Osteocyte (in vitro differentiated cells): ENCODE measurements around the gene E2F1. TPM values are rescaled to one million over a fixed set of nuclear protein-coding genes. Genes with fewer than 3 reads are reported as not detected.

Experiments
- DNase-seq: peaks from one replicate; pipeline ENCODE4 v3.0.0; 2021; ENCODE audit warnings: mixed read lengths; ENCODE audit not compliant: unreplicated experiment; ENCODE audit errors: extremely low spot score
- H3K27ac Mint-ChIP-seq: one replicate; pipeline ENCODE4 v1.8.0; 2021; ENCODE audit warnings: mild to moderate bottlenecking, mixed read lengths; ENCODE audit not compliant: unreplicated experiment
- H3K27me3 Mint-ChIP-seq: one replicate; pipeline ENCODE4 v1.8.0; 2021; ENCODE audit warnings: mixed read lengths; ENCODE audit not compliant: unreplicated experiment
- H3K36me3 Mint-ChIP-seq: one replicate; pipeline ENCODE4 v1.8.0; 2021; ENCODE audit warnings: mixed read lengths; ENCODE audit not compliant: unreplicated experiment
- H3K4me1 Mint-ChIP-seq: one replicate; pipeline ENCODE4 v1.8.0; 2021; ENCODE audit warnings: mixed read lengths; ENCODE audit not compliant: unreplicated experiment
- H3K4me3 Mint-ChIP-seq: one replicate; pipeline ENCODE4 v1.8.0; 2021; ENCODE audit warnings: mild to moderate bottlenecking, moderate library complexity, mixed read lengths; ENCODE audit not compliant: unreplicated experiment
- H3K9me3 Mint-ChIP-seq: one replicate; pipeline ENCODE4 v1.8.0; 2021; ENCODE audit warnings: mixed read lengths; ENCODE audit not compliant: unreplicated experiment
- total RNA-seq: library from RNA; stranded (reverse); gene quantifications from 2 replicates; pipeline ENCODE4 v1.2.1, GENCODE V29; 2021
- TF ChIP-seq, protein P1 (sequence below): fragments of 200-600 bp; sonication (generic); IDR thresholded peaks from 2 replicates; pipeline ENCODE4 v1.5.0; 2021; ENCODE audit warnings: antibody characterized with exemption, mild to moderate bottlenecking, moderate library complexity

The E2F1 gene
- total RNA-seq, 1 donor from 2014 or later = 6.3 TPM

DNA sequence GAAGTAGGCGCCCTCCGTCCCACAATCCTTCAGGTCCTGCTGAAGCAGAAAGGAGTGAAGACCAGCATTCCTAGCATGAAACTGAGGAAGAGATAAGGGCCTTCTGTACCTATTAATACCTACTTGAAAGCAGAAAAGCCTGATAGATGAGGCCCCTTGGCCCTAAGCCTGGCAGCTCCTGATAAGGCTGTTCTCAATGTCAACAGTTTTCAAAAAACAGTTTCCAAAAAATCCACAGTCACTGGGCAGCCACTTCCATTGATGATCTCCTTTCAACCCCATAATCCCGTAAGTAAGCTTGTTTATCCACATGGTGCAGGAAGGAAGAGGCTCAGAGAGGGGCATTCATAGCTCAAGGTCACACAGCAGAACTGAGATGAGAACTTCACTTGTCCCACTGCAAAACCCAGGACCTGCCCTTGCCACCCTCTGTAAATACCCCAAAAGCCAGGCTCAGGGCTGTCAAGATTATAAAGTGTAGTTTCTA, 2.8 kb upstream of the E2F1 start:
- no peak overlapping the region for H3K4me3 Mint-ChIP-seq
- H3K27me3 Mint-ChIP-seq = no peaks in the 10 kb centered on the region
- no peak overlapping the region for H3K27ac Mint-ChIP-seq
- DNase-seq = no peak
- TF ChIP-seq, protein P1, sequence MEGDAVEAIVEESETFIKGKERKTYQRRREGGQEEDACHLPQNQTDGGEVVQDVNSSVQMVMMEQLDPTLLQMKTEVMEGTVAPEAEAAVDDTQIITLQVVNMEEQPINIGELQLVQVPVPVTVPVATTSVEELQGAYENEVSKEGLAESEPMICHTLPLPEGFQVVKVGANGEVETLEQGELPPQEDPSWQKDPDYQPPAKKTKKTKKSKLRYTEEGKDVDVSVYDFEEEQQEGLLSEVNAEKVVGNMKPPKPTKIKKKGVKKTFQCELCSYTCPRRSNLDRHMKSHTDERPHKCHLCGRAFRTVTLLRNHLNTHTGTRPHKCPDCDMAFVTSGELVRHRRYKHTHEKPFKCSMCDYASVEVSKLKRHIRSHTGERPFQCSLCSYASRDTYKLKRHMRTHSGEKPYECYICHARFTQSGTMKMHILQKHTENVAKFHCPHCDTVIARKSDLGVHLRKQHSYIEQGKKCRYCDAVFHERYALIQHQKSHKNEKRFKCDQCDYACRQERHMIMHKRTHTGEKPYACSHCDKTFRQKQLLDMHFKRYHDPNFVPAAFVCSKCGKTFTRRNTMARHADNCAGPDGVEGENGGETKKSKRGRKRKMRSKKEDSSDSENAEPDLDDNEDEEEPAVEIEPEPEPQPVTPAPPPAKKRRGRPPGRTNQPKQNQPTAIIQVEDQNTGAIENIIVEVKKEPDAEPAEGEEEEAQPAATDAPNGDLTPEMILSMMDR = no peak
- no peaks in the 10 kb centered on the region for H3K36me3 Mint-ChIP-seq
- H3K4me1 Mint-ChIP-seq = peaks cover 15% of the 10 kb centered on the region
- H3K9me3 Mint-ChIP-seq = no peaks in the 10 kb centered on the region

DNA sequence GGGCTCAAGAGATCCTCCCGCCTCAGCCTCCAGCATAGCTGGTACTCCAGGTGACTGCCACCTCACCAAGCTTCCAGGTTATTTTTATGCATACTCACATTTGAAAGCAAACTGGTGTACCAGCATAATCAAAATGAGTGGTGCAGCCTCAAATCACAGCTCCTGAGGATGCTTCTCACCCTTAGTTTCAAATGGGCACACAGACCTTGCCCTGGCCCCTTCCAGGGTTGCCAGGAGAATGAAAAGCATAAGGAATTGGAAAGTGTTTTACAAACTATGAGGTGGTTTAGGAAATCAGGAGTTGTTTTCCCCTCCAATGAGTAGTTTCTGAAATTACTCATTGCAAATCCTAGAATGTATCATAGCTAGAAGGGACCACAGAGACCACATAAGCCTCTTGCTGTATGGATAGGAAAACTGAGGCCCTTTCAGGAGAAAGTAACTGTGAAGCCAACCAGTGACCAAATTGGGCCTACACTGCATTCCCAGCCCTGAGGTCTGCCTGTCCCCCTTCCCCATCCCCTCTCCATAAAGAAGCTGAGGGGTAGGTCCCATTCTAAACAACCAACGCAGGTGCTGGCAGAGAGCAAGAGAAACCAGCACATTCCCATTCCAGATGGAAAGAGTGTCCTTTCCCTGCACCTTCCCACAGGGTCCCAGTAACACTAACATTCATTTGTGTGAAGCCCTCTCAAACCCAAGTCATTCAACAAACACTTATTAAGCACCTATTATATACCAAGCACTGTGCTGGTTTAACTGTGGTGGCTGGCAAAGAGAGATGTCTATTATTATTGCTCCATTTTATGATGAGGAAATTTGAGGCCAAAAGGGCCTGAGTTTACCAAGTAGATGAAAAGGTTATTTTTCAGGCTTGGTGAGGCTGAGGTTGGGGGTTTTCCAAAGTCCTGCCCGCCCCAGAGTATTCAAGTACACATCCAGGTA, 2.1 kb upstream of the E2F1 start:
- no peaks in the 10 kb centered on the region for H3K27me3 Mint-ChIP-seq
- H3K27ac Mint-ChIP-seq = no peak overlapping the region
- peaks cover 15% of the 10 kb centered on the region for H3K4me1 Mint-ChIP-seq
- H3K36me3 Mint-ChIP-seq = no peaks in the 10 kb centered on the region
- no peaks in the 10 kb centered on the region for H3K9me3 Mint-ChIP-seq
- TF ChIP-seq, protein P1 = no peak
- H3K4me3 Mint-ChIP-seq = no peak overlapping the region
- DNase-seq = no peak

DNA sequence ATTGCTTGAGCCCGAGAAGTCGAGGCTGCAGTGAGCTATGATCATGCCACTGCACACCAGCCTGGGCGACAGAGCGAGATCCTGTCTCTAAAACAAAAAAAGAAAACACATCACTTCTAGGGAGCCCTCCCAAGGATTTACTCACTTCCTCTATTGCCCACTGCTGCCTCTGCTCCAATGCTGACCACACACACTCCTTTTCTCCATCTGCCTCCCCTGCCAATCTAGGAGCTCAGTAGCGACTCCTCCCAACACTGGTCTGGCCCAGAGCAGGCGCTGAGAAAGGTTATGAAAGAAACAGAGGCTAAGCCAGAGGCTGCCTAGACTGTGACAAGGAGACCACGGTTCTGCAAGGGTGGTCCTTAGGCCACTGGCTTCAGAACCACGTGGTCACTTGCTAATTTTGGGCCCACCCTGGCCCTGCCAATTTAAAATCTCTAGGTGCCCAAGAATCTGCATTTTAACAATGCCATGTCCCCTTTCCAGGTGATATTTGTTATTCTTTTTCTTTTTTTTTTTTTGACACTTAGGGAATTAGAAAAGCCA, 1.3 kb upstream of the E2F1 start:
- no peak for DNase-seq
- Mint-ChIP-seq H3K9me3 (no peaks in the 10 kb centered on the region), H3K27ac (peak overlapping the region; percentile 28), H3K4me3 (no peak overlapping the region), H3K4me1 (peaks cover 18% of the 10 kb centered on the region), H3K36me3 (no peaks in the 10 kb centered on the region), H3K27me3 (no peaks in the 10 kb centered on the region)
- TF ChIP-seq, protein P1 = no peak

DNA sequence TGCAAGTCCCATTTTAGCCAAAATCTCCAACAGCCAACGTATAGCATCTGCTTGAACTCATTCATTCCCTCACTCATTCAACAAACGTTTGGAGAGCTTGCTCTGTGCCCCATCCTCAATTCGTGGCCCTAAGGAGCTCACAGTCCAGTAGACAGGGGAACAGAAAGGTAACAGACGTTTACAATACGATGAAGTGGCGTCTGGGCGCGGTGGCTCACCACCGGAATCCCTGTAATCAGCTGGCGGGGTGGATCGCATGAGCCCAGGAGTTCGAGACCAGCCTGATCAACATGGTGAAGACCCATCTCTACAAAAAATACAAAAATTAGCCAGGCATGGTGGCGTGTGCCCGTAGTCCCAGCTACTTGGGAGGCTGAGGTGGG, 790 bp upstream of the E2F1 start:
- TF ChIP-seq, protein P1 = no peak
- peak overlapping the region; percentile 88 for H3K4me3 Mint-ChIP-seq
- no peaks in the 10 kb centered on the region for H3K27me3 Mint-ChIP-seq
- no peaks in the 10 kb centered on the region for H3K9me3 Mint-ChIP-seq
- no peak for DNase-seq
- H3K4me1 Mint-ChIP-seq = peaks cover 20% of the 10 kb centered on the region
- no peaks in the 10 kb centered on the region for H3K36me3 Mint-ChIP-seq
- H3K27ac Mint-ChIP-seq = peak overlapping the region; percentile 60
